ENCODE measurements around the gene WDR41. TPM values are rescaled to one million over a fixed set of nuclear protein-coding genes. Genes with fewer than 3 reads are reported as not detected.

The WDR41 gene
- total and polyA plus RNA-seq, 2 of the 4 experiments (the other 2 are of a cell fraction): 38.1 to 72.1 TPM

GRCh38 chr5:77430726-77431125 lies 61.4 kb downstream of the WDR41 start:
- H4K20me1 ChIP-seq (ENCODE audit: insufficient read depth, low read length): no peaks in the 10 kb centered on the region

More at GRCh38 chr5:77430726-77431125, 61.4 kb downstream of the WDR41 start:
- Histone ChIP-seq H3K27me3 (ENCODE audit: control insufficient read depth, insufficient read depth, low read length) (no peaks in the 10 kb centered on the region), H2BK120ac (ENCODE audit: low read depth, low read length) (peak overlapping the region; percentile 43; the same call in 1 of the 2 replicates), H3K36me3 (ENCODE audit: control insufficient read depth, insufficient read depth, low read length) (peaks cover 4% of the 10 kb centered on the region), H3K4me2 (ENCODE audit: low read depth, low read length) (no peak overlapping the region), H3K4me3 (ENCODE audit: insufficient read depth, low read depth, low read length) (no peak overlapping the region), H4K5ac (ENCODE audit: low read depth, low read length) (no peak overlapping the region), H2AFZ (replicated peaks; ENCODE audit: low read length, poor library complexity) (no peak overlapping the region), H3K18ac (ENCODE audit: low read depth, low read length) (peak overlapping the region; percentile 47; the same call in 1 of the 2 replicates), H3K79me1 (ENCODE audit: low read depth in 1 of 2, low read length in 2 of 2) (peaks cover 0 to 7% of the 10 kb centered on the region in 2 experiments; a peak in 1 of 4 replicates), H3K23ac (ENCODE audit: low read depth, low read length) (no peak overlapping the region), H4K8ac (ENCODE audit: low read depth in 2 of 2, low read length in 2 of 2) (no peak overlapping the region), H3K9me3 (ENCODE audit: control insufficient read depth, insufficient read depth, low read length) (no peaks in the 10 kb centered on the region), H2AK9ac (replicated peaks; ENCODE audit: low read depth, low read length, poor library complexity) (no peak overlapping the region), H3K27ac (ENCODE audit: insufficient read depth, low read length) (no peak overlapping the region), H3K9me1 (ENCODE audit: insufficient read depth, low read length) (peaks cover 20% of the 10 kb centered on the region), H2BK15ac (ENCODE audit: low read depth, low read length) (no peak overlapping the region), H3K9ac (ENCODE audit: low read depth, low read length) (no peak overlapping the region), H3K4me1 (ENCODE audit: control insufficient read depth, insufficient read depth, low read length) (peaks cover 22% of the 10 kb centered on the region), H2BK5ac (ENCODE audit: low read depth, low read length, poor library complexity, severe bottlenecking) (peak overlapping the region; percentile 35), H3K4ac (ENCODE audit: low read depth, low read length) (no peak overlapping the region), H2BK20ac (ENCODE audit: low read depth, low read length) (no peak overlapping the region; the same call in 1 of the 2 replicates), H4K91ac (ENCODE audit: insufficient read depth, low read depth, low read length) (no peak overlapping the region), H2AK5ac (ENCODE audit: low read depth, low read length) (peak overlapping the region; percentile 71; the same call in 1 of the 2 replicates), H3K56ac (ENCODE audit: extremely low read depth, insufficient read depth, low read length) (no peak overlapping the region), H3K14ac (replicated peaks; ENCODE audit: low read depth, low read length) (peak overlapping the region; percentile 18; the same call in 1 of the 2 replicates)
- in situ Hi-C loops (cut with MboI; ENCODE audit: low sequenced_read_pairs) (no loop called here), intact Hi-C loops (cut with micrococcal nuclease) (loop anchor here (10.0 kb wide), 1 partner anchor 136 kb away; no protein-coding TSS in a partner anchor), dilution Hi-C loops (cut with HindIII; ENCODE audit: low sequenced_read_pairs, unreplicated experiment) (no loop called here)
- DNase-seq (peak; percentile 41), ATAC-seq (ENCODE audit: low read depth) (peak; percentile 27)
- CTCF ChIA-PET: no interaction called here
- peak; percentile 39; the same call in 1 of the 2 replicates for TF ChIP-seq CEBPB (IDR thresholded peaks at IDR 0.05; ENCODE audit: low read depth, low read length)
- TF ChIP-seq MXI1 (IDR thresholded peaks at IDR 0.05; ENCODE audit: borderline replicate concordance, low read depth, low read length): no peak
- 100% methylated on average over 1 of the region's 1 CpG; no CpG with 5 or more reads in 1 of the 2 experiments for WGBS, 2 experiments (ENCODE audit: extremely low coverage in 2 of 2, insufficient read length in 1 of 2)
- BruUV-seq (replicated peaks): no TSS peak
- POLR2A ChIA-PET (ENCODE audit: unreplicated experiment): no interaction called here

Measured in IMR-90 (cell line).